Measurements from ENCODE around the gene MTR.

MTR gene

DNA sequence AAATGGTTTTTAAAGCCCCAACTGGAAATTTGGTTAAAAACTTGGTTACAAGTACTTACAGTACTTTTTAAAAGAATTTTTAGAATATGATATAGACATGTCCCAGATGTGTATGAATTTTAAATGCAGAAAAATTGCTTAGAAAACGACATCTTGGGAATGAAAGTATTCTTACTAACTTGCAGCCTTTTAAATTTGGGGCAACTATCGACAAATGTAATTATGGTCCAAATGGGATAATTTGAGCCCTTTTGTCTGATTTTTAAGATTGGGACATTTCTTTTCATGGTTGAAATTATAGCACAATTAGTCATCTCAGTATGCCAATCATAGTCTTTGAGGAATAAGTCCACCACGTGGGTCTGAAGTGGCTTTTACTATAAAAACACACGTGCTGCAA lies 43.2 kb upstream of the MTR start:
- TF ChIP-seq, protein P1, sequence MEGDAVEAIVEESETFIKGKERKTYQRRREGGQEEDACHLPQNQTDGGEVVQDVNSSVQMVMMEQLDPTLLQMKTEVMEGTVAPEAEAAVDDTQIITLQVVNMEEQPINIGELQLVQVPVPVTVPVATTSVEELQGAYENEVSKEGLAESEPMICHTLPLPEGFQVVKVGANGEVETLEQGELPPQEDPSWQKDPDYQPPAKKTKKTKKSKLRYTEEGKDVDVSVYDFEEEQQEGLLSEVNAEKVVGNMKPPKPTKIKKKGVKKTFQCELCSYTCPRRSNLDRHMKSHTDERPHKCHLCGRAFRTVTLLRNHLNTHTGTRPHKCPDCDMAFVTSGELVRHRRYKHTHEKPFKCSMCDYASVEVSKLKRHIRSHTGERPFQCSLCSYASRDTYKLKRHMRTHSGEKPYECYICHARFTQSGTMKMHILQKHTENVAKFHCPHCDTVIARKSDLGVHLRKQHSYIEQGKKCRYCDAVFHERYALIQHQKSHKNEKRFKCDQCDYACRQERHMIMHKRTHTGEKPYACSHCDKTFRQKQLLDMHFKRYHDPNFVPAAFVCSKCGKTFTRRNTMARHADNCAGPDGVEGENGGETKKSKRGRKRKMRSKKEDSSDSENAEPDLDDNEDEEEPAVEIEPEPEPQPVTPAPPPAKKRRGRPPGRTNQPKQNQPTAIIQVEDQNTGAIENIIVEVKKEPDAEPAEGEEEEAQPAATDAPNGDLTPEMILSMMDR (IDR thresholded peaks at IDR 0.05; ENCODE audit: insufficient read depth, low read depth, low read length, missing control alignments), result no peak
- no peak for DNase-seq (ENCODE audit: low read depth)

DNA sequence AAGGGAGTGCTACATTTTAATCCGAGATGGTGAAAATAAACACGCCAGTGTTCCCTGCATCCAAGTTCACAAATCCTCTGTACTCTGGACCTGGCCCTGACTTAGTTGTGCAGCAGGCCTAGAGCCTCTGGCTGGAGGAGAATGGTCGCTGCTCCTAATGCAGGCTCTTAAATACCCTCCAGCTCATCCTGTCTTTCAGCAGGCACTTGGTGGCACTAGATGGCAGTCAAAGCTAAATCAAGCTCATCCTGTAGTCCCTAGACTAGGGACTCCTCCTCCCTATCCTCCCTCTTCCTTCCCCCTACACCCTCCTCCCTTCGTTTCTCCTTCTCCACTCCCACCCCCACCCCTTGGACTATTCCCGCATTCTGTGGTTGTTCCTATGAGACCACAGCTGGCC lies 41.6 kb upstream of the MTR start:
- DNase-seq (ENCODE audit: low read depth), result peak; percentile 17
- H3K4me3 ChIP-seq (ENCODE audit: low read length), result no peak overlapping the region
- TF ChIP-seq, protein P1 (IDR thresholded peaks at IDR 0.05; ENCODE audit: insufficient read depth, low read depth, low read length, missing control alignments), result peak; percentile 24

More for the DNA sequence above, 43.2 kb upstream of the MTR start:
- H3K4me3 ChIP-seq (ENCODE audit: low read length), result no peak overlapping the region

DNA sequence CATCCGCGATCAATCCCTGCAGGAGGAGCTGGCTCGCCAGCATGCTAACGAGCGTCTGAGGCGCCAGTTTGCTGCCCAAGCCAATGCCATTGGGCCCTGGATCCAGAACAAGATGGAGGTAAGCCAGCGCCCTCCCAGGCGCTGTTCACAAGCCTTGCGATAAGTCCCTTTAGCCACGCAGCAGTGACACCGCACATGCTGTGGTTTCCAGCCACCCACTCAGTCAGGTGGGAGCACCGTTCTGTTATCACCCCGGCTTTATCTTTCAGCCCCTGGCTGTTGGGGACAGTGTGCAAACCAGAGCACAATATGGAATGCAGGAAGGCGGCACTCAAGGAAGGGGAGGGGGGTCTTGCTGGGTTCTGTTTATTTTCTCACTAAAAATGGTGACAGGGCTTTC lies 41.1 kb upstream of the MTR start:
- no peak for DNase-seq (ENCODE audit: low read depth)
- H3K4me3 ChIP-seq (ENCODE audit: low read length), result no peak overlapping the region
- TF ChIP-seq, protein P1 (IDR thresholded peaks at IDR 0.05; ENCODE audit: insufficient read depth, low read depth, low read length, missing control alignments), result no peak

DNA sequence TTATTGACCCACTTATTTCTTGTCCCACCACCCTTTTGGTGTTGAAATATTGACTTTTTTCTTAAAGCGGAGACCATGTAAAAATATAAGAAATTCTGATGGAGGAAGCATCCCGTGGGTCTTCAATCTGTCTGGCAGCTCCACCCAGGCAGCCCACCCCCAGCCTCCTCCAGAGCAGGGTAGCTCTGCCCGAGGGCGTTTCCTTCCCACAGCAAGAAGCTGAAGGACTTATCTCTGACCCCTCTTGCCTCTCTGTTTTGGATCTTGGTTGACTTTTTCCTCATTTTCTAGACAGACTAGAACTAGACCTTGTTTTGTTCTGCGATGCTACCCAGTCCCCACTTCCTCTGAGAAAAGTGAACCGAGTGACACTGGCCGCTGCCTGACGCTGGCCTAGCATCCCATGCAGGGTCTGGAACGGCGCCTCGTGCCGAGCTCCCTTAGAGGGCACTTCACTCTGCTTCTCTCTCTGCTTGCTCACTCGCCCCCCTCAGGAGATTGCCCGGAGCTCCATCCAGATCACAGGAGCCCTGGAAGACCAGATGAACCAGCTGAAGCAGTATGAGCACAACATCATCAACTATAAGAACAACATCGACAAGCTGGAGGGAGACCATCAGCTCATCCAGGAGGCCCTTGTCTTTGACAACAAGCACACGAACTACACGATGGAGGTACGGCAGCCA lies 40.4 kb upstream of the MTR start:
- no peak for DNase-seq (ENCODE audit: low read depth)
- TF ChIP-seq, protein P1 (IDR thresholded peaks at IDR 0.05; ENCODE audit: insufficient read depth, low read depth, low read length, missing control alignments), result no peak

DNA sequence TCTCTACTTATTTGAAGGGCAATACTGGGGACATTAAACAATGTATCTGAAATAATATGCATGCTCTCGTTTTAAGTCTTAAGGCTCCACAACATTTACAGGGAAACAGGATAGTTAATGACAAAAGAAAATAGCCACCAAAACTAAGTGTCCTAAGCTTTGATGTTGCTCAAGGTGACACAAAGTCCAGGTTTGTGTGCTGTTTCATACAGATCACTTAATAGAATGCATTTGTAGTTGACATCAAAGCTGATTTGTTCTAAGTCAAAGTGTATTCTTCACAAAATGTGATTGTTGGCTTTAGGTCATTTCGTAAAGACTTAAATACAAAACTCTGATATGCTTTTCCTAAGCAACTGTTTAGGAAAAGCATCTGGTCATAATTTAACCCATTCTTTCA lies 37.5 kb upstream of the MTR start:
- no peak for DNase-seq (ENCODE audit: low read depth)
- H3K4me3 ChIP-seq (ENCODE audit: low read length), result no peak overlapping the region
- TF ChIP-seq, protein P1 (IDR thresholded peaks at IDR 0.05; ENCODE audit: insufficient read depth, low read depth, low read length, missing control alignments), result no peak

More for the DNA sequence above, 40.4 kb upstream of the MTR start:
- H3K4me3 ChIP-seq (ENCODE audit: low read length), result no peak overlapping the region

DNA sequence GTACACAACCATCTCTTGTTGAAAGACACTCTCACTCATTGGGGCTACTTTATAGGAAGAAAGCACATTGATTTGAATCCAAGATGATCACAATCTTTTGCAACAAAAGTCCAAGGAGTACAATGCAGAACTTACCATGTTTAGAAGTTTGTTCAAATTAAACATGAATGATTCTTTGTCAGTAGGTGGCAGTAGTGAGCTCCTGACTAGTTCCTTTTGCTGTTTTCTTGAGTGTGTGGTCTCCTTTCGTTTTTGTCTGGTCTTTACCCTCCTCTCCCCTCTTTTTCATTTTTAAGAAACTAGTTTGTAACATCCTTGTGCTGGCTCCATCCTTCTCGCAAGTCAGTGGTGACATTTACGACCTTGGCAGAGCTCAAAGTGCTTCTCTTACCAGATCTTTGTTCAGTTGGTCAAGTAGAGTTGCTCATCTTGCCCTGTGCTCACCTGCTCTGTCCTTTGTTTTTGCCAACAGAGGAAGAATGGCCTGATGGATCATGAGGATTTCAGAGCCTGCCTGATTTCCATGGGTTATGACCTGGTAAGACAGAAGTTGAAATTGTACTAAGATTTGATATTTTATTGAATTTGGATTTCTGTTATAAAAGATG lies 35.7 kb upstream of the MTR start:
- TF ChIP-seq, protein P1 (IDR thresholded peaks at IDR 0.05; ENCODE audit: insufficient read depth, low read depth, low read length, missing control alignments), result peak; percentile 73
- DNase-seq (ENCODE audit: low read depth), result peak; percentile 49
- no peak overlapping the region for H3K4me3 ChIP-seq (ENCODE audit: low read length)

DNA sequence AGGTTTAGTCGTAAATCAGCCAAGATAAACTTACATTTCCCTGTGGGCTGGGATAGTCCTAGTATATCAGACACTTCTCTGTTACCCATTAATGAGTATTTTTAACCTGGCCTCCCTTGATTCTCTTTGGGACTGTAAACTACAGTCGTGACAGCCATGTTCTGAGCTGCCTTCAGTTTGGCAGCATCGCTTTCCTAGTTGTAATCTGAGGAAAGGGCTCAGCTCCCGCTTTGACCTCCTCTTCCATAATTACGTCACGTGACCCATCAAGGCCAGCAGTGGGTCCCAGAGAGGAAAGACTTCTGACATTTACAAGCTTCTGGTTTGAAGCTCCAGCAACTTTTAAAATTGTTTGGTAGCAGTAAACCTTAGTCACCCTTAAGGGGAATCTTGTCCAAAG lies 34.6 kb upstream of the MTR start:
- H3K4me3 ChIP-seq (ENCODE audit: low read length), result no peak overlapping the region
- TF ChIP-seq, protein P1 (IDR thresholded peaks at IDR 0.05; ENCODE audit: insufficient read depth, low read depth, low read length, missing control alignments), result no peak
- DNase-seq (ENCODE audit: low read depth), result no peak

Data from epithelial cell of esophagus (primary cell).